ENCODE data around the gene TRIO.
A peak's percentile ranks its signal among the peaks of the same experiment; 100 is the strongest.

TRIO gene

GRCh38 chr5:14395411-14395810, 252.3 kb downstream of the TRIO start:
- DNase-seq (ENCODE audit: low spot score) = no peak

DNA sequence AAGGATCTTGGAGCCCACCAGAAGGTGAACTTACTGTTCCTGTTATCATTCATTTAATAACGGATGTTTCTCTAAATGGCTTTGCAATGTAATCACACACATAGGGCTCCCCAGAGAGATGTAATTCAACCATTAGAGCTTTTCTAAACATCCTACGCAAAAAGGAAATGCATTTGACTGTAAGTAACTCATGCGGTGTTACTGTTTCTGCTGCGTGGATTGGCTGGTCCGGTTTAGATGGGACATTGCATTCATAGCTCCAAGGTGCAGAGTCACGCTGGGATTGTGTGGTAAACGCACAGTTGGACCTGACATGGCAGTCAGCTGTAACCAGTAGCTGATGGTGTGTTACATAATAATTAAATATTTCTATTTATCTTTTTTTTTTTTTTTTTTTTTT, 252.9 kb downstream of the TRIO start:
- DNase-seq (ENCODE audit: low spot score) = no peak

DNA sequence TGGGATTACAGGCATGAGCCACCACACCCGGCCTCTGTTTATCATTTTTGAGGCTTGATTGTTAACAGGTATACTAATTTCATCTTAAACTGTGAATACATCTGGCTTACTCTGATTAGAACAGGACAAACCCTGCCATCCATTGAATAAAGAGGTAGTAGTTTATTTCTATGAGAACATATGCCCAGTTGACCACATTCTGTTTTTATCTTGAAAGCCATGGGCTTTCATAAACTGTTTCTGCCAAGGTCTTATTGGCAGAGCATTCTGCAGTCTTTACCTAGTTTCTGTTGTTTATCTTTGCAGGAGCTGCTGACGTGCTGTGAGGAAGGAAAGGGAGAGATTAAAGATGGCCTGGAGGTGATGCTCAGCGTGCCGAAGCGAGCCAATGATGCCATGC, 253.6 kb downstream of the TRIO start:
- DNase-seq (ENCODE audit: low spot score) = no peak

- DNase-seq (ENCODE audit: low spot score) = no peak
Measured at GRCh38 chr5:14397717-14398116, 254.6 kb downstream of the TRIO start.

- DNase-seq (ENCODE audit: low spot score) = peak; percentile 77
Measured at GRCh38 chr5:14399054-14399692, 256.0 kb downstream of the TRIO start.

- no peak for DNase-seq (ENCODE audit: low spot score)
Measured at GRCh38 chr5:14400085-14400484, 256.9 kb downstream of the TRIO start.

GRCh38 chr5:14400611-14401010, 257.5 kb downstream of the TRIO start:
- DNase-seq (ENCODE audit: low spot score) = no peak

GRCh38 chr5:14401639-14402038, 258.5 kb downstream of the TRIO start:
- no peak for DNase-seq (ENCODE audit: low spot score)

- no peak for DNase-seq (ENCODE audit: low spot score)
Measured at GRCh38 chr5:14402424-14402823, 259.3 kb downstream of the TRIO start.

DNA sequence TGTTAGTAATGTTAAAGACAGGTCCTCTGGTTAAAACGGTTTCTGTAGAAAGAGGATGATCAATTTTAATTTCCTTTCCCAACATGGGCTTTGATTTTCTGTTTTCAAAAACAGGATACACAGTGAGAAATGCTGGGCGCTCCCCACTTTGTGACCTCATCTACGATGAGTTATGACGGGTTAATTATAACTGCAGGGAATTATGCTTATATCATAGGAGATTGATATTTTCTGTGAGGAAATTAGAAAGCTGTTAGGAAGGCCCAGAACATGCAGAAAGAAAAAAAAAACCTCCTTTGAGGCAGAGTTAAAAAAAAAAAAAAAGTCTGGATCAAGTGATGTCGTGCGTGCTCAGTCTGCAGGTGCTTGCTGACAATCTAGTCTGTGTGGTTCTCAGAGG, 261.6 kb downstream of the TRIO start:
- no peak for DNase-seq (ENCODE audit: low spot score)

GRCh38 chr5:14405267-14405666, 262.1 kb downstream of the TRIO start:
- DNase-seq (ENCODE audit: low spot score) = no peak

DNA sequence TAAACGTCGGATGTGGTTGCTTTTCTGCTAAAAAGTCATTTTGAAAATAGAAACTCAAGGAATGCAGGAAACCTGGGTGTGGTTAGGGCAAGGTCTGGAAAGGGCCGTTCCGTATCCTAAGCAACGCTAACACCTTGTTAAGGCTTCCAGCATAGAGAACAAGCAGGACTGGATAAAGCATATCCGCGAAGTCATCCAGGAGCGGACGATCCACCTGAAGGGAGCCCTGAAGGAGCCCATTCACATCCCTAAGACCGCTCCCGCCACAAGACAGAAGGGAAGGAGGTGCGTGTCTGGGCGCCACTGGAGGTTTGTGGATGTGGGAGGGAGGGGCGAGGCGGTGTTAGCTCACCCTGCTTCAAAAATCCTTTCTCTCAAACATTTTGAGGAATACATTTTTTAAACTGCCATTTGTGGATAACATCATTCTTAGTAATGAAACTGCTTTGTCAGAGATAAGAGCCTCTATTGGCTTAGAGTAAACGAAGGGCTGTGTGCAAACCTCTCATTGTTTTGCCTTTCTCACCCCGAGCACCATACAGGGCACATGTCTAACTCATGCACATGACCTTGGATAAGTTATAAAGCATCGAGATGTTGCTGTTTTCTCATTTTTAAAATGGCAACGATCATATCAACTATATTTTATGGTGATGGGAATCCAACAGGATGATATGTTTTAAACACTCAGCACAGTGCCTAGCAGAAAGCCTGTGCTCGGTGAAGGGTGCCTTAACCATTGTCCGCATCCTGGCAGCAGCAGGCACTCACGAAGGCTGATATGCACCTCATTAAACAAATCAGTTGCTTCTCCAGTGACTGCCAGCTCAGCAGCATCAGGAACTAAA, 262.8 kb downstream of the TRIO start:
- DNase-seq (ENCODE audit: low spot score) = no peak

DNA sequence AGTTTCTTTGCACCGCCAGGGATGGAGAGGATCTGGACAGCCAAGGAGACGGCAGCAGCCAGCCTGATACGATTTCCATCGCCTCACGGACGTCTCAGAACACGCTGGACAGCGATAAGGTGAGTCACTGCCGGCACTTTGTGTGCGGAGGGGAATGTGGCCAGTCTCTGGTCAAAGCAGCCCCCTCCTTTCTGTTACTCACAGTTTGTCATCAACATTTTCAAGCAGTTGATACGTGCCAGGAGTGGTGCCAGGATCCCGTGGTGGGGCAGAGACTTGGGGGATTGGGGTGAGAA, 263.4 kb downstream of the TRIO start:
- no peak for DNase-seq (ENCODE audit: low spot score)

DNA sequence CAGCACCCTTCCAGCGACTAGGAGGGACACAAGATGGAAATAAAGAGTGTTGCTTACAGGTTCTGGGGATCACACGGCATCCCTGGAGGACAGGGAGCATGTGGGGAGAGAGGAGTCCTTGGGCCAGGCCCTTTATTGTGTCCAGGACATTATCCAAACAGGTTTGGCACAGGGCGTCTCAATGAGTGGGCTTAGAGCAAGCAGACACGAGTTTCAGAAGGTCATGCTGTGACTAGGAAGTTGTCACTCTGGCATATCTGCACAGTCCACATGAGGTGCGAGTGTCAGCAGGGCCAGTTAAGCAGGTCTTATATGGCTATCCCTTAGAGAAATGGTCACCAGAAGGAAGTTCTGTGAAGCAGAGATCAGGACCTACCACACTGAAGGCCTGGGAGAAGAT, 263.9 kb downstream of the TRIO start:
- DNase-seq (ENCODE audit: low spot score) = no peak

- no peak for DNase-seq (ENCODE audit: low spot score)
Measured at GRCh38 chr5:14407746-14408175, 264.6 kb downstream of the TRIO start.

DNA sequence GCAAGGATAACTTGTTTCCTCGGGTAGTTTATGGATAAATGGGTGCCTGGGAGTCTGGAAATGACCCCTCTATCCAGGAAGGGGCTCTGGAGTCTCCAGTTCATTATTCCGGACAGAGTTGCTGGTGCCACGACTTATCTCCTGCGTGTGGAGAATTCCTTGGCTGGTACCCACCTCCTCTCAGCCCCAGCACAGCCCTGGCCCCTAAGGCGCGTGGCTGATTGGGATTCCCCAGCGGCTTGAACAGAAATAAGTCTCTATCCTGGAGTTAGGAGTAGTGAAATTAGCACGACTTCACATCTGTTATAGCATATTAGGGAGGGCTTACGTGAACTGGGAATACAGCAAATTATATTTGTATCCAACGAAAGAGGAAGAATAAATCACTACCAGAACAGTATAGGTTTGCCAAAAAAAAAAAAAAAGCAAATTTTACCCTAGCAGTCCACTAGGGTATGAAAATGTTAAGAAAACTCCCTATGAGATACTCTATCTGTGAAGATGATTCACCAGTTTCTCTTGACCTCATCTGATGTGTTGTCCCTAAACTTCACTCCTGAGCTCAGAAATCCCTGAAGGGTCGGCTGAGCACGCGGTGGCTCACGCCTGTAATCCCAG, 265.9 kb downstream of the TRIO start:
- no peak for DNase-seq (ENCODE audit: low spot score)

- no peak for DNase-seq (ENCODE audit: low spot score)
Measured at GRCh38 chr5:14410068-14410393, 266.9 kb downstream of the TRIO start.

- DNase-seq (ENCODE audit: low spot score) = no peak
Measured at GRCh38 chr5:14410394-14411201, 267.5 kb downstream of the TRIO start.

- DNase-seq (ENCODE audit: low spot score) = no peak
Measured at GRCh38 chr5:14411216-14411615, 268.1 kb downstream of the TRIO start.

GRCh38 chr5:14413331-14413750, 270.2 kb downstream of the TRIO start:
- DNase-seq (ENCODE audit: low spot score) = no peak

DNA sequence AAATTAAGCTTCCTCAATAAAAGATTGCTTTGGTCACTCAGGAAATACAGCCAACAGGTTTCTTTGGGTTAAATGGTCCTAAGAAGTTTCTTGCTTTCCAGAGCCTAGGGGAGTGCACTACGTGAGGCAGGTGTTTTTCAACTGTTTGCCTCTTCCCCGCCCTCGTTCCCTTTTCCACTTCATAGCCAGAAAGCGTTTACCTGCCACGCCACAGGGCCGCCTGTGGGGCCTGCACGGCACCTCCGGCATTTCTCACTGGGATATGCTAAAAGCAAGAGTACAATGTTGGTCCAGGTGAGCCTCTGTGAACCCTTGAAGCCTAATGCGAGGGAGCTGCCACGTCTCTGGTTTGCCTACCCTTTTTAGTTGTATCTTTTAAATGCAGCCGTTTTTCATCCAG, 270.9 kb downstream of the TRIO start:
- DNase-seq (ENCODE audit: low spot score) = no peak

GRCh38 chr5:14414656-14415023, 271.5 kb downstream of the TRIO start:
- DNase-seq (ENCODE audit: low spot score) = no peak
